ENCODE data around the gene FAM237B.
"Not testable (repeated sequence)": the region's sequence is repeated elsewhere in the genome, so short reads cannot be mapped to it uniquely, and the experiment has no call there.

GRCh38 chr7:90350032-90350431 is 28.9 kb upstream of the FAM237B start:
- TF ChIP-seq CTCF (conservative IDR thresholded peaks at IDR 0.05; ENCODE audit: low read depth, low read length); EZH2 (IDR thresholded peaks at IDR 0.05; ENCODE audit: borderline replicate concordance, low read depth, low read length, poor library complexity, severe bottlenecking): not testable (repeated sequence)
